ENCODE results near the gene ABHD15.

ABHD15 gene

GRCh38 chr17:29581583-29582253 lies 14.9 kb upstream of the ABHD15 start:
- DNase-seq = no peak

- DNase-seq = no peak
Measured at GRCh38 chr17:29579866-29580771, 13.3 kb upstream of the ABHD15 start.

DNA sequence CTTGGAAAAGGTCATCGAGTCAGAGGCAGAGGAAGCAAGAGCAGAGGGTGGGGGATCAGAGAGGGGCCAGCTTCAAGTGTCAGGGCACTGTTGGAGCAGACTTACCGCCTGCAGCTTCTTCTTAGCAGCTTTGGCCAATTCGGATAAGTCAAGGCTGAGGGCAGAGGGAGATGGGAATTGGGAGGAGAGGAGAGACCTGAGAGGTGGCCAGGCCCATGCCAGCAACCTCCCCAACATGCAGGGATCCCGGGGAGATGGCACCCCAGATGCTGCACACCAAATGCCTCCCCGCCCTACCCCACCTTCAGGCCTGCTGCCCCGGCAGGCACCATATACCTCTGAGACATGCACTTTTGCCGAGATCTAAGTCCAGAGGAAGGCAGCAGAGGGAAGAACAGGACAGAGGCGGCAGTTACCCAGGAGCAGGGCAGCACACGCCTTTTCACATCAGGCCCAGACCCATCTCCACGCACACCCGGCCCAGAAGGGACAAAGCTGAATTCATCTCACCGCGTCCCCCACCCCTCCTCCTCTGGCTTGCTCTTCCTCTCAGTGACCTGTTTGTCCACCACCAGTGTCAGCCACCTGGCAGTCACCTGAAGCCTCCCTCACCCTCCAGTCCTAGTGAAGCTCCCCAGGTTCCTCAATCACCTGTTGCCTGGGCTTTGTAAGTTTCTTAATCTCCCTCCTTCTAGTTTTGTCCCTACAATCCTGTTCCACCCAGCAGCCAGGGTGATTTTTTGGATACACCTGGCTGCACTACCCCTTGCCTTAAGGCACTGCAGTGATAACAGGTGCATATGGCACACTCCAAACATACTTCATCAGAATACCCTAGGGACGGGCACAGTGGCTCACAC lies 12.0 kb upstream of the ABHD15 start:
- DNase-seq = no peak

DNA sequence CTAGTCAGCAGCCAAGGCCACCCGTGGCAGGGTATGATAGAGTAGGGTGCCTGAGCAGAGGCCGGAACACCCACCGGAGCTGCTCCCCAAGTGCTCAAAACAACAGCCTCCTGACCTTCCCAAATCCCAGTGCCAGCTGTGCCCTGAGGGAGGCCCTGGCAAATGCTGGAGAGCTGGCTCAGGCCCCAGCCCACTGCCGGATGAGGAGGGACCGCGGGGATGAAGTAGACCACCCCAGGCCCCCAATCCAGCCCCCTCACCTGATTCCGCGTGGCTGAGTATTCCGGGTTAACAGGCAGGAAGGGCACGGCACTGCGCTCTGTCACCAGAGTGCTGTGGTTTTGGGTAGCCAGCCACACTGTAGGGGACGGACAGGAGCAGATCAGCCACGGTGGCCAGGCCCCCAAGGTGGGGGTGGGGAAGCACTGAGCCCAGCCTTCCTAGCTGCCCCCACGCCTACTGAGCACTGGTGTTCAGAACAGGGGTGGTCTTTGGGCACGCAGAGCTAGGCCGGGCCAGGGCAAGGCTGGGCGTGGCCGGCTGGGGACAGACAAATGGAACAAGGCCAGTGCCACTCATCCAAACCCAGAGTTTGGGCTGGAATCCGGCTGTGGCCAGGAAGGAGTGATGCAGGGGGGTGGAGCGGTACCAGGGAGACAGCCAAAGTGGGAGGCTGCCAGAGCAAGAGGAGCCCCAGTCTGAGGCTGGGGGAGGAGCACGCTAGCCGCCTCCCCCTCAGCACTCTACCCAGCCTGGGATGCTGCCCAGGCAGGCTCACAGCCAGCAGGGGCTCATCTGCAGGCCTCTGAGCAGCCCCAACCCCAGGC lies 10.8 kb upstream of the ABHD15 start:
- no peak for DNase-seq

GRCh38 chr17:29577001-29577370 lies 10.1 kb upstream of the ABHD15 start:
- no peak for DNase-seq

DNA sequence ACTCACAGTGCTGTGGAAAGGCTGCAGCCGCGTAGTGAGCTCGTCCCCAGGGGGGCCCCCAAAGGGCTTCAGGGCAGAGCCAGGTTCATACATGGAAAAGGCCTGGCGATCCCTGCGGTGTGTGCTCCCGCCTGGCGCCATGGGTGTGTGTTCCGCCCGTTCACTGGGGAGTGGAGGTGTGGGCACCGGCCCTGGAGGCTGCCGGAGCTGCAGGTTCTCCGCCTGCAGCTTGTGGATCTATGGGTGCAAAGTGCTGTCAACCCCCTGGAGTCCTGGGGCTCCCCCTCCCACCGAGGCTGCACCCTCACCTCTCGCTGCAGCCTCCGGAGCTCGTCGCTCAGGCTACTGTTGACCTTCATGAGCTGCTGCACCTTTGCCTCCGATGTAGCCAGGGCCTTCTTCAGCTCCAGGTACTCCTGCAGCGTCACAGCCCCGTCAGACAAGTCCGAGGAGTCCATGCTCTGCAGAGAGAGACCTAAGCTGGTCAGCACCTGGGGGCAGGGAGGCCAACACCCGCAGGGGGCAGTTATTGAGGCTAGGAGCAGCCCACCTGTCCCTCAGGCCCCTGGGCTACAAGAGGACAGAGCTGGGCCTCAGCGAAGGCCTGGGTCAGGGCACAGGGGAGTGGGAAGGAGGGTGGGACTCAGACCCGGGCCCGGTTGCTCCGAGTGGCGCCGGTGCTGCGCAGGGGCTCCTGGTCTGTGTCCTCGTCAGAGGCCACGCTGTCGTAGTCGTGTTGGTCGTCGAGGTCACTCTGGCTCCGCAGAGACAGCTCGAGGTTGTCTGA lies 9.6 kb upstream of the ABHD15 start:
- no peak for DNase-seq

- no peak for DNase-seq
Measured at GRCh38 chr17:29575511-29576213, 8.8 kb upstream of the ABHD15 start.

DNA sequence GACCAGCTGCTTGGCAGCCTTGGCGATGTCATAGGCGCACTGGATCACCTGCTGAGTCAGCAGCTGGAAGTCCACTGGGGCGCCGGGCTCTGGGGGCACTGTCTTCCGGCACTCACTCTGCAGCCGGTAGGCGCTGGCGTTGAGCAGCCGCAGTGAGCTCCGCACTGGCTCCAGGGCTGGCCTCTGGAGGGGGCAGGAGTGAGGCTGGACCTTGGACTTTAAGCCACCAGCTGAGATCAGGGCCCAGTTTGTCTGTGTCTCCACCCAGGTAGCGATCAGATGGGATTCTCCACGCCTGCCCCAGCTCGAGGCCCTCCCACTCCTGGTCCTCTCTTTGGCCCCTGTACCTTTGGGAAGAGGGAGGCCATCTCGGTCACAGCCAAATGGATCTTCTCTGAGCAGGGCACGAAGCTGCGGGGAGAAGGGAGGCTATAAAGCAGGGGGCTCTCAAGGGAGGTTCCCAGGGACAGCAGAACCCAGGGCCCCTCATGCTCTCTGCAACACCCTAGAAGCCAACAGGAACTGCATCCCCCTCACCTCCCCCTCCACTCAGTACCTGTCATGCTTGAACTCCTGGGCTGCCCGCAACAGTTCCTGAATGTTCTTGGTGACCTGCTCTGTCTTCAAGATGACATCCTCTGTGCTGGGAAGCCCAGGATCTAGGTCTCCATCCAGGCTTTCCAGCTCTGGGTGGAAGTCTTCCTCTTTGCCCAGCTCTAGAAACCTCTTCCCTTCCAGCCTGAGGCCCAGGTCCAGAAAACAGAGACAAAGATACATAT lies 8.1 kb upstream of the ABHD15 start:
- no peak for DNase-seq

GRCh38 chr17:29573871-29574731 lies 7.3 kb upstream of the ABHD15 start:
- DNase-seq = no peak

- no peak for DNase-seq
Measured at GRCh38 chr17:29573558-29573869, 6.7 kb upstream of the ABHD15 start.

DNA sequence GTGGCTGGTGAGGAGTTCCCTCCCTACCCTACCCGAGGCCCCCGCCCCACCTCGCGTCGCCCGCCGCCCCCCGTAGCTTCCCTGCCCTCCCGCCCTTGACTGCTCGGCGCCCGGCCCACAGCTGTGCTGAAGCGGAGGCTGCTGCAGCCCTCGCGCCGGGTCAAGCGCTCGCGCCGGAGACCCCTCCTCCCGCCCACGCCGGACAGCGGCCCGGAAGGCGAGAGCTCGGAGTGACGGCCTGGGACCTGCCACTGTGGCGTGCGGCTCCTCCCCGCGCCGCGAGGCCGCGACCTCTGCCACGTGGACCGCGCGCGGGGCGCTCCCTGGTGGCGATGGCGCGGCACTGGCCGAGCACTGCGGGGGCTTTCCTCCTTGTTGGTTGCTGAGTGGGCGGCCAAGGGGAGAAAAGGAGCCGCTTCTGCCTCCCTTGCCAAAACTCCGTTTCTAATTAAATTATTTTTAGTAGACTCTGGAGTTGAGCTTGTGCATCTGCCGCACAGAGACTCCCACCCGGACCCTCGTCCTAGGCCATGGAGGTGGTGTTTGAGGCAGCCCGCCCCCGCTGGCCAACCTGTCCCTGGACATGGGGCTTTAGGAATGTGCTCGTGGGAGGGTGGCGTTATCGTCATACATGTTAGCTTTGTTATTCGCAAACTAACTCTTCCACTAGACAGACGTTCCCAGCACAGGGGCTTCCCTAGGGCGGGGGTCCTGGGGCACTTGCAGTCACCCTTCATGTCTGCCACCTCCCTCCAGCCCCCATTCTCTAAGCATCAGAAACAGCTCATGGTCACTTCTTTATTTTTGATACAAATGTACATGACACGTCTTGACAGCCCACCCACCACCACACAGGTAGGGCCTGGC lies 6.1 kb upstream of the ABHD15 start:
- DNase-seq = no peak

DNA sequence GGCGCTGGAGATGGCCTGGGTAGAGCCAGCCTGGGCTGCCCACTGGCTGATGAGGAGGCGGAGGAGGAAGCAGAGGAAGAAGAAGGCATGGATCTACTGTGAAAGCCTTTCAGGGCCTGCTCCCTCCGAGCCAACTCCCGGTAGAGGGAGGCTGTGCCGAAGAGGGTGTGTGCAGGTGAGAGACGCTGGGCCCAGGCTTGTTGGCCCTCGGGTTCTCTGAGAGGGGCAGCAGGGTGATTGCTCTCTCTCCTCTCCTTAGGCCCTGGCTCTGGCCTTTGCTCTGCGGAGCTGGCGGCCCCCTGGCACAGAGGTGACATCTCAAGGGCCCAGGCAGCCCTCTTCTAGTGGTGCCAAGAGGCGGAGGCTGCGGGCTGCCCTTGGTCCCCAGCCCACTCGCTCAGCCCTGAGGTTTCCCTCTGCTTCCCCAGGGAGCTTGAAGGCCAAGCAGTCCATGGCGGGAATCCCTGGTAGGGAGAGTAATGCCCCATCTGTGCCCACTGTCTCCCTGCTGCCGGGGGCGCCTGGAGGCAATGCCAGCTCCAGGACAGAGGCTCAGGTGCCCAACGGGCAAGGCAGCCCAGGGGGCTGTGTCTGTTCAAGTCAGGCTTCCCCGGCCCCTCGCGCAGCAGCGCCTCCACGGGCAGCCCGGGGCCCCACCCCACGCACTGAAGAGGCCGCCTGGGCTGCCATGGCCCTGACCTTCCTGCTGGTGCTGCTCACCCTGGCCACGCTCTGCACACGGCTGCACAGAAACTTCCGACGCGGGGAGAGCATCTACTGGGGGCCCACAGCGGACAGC lies 5.2 kb upstream of the ABHD15 start:
- no peak for DNase-seq

DNA sequence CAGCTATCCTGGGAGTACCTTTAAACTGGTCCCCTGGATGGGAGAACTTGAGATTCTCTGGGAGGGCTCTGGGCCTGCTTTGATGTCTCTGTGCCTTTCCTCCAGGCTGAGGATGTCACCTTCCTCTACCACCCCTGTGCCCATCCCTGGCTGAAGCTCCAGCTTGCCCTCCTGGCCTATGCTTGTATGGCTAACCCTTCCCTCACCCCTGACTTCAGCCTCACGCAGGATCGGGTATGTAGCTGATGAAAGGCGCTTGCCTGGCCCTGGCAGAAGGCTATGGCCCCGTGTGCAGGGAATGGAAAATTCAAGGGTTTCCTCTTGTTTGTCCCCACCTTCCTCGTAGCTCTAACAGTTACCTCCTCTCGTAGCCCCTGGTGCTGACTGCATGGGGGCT lies 4.6 kb upstream of the ABHD15 start:
- no peak for DNase-seq

- no peak for DNase-seq
Measured at GRCh38 chr17:29570521-29570920, 3.7 kb upstream of the ABHD15 start.

GRCh38 chr17:29569245-29569950 lies 2.6 kb upstream of the ABHD15 start:
- DNase-seq = no peak

GRCh38 chr17:29568331-29569244 lies 1.8 kb upstream of the ABHD15 start, which contains the start of gene TP53I13:
TP53I13 (plus strand) TSS chr17:29568701; CDS start chr17:29568759, 58 bp downstream.
- DNase-seq = peak; percentile 57
